ENCODE results near the gene SLC1A6.

SLC1A6 gene

DNA sequence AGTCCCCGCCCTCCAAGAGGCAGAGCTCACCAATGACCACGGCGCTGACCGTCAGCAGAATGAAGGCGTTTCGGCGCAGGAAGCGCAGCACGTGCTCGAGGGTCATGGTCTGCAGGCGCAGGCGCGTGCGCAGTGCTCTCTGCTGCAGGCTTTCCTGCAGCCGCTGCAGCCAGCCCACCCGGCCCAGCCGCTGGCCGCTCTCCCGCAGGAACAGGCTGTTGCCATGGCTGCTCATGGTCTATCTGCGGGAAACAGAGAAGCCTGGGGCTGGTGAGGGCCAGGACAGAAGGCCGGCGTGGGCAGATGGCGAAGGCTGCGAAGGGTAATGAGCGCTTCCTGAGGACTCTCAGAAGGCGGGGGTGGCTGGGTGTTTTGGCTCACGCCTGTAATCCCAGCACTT, 7.0 kb downstream of the SLC1A6 start:
- Histone ChIP-seq H3K4me1 (ENCODE audit: control insufficient read depth in 1 of 2, insufficient read depth in 1 of 2, low read depth in 1 of 2, low read length in 1 of 2) (no peaks in the 10 kb centered on the region), H3K4me3 (ENCODE audit: low read depth in 1 of 2, low read length in 1 of 2) (no peak overlapping the region), H3K27ac (no peak overlapping the region), H3K27me3 (peaks cover 19% of the 10 kb centered on the region), H3K36me3 (no peaks in the 10 kb centered on the region), H3K9me3 (no peaks in the 10 kb centered on the region)
- TF ChIP-seq, protein P1, sequence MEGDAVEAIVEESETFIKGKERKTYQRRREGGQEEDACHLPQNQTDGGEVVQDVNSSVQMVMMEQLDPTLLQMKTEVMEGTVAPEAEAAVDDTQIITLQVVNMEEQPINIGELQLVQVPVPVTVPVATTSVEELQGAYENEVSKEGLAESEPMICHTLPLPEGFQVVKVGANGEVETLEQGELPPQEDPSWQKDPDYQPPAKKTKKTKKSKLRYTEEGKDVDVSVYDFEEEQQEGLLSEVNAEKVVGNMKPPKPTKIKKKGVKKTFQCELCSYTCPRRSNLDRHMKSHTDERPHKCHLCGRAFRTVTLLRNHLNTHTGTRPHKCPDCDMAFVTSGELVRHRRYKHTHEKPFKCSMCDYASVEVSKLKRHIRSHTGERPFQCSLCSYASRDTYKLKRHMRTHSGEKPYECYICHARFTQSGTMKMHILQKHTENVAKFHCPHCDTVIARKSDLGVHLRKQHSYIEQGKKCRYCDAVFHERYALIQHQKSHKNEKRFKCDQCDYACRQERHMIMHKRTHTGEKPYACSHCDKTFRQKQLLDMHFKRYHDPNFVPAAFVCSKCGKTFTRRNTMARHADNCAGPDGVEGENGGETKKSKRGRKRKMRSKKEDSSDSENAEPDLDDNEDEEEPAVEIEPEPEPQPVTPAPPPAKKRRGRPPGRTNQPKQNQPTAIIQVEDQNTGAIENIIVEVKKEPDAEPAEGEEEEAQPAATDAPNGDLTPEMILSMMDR (IDR thresholded peaks at IDR 0.05) = no peak

DNA sequence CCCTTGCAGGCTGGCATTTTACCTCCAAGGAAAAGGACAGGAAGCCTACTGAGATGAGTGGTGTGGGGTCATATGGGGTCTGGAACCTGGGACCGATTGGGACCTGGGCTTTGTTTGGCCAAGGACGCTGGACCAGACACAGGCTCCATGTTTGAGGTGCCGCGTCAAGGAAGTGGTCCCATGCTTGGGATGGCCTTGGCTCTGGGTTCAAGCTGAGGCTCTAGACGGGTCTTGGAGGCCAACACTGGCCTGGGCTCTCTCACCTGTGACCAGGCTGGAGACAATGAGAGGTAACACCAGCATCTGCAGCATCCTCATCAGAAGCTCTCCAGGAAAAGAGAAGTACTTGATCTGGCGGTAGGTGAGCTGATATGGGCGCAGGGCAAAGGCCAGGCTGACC, 8.2 kb downstream of the SLC1A6 start:
- Histone ChIP-seq H3K36me3 (no peaks in the 10 kb centered on the region), H3K4me3 (ENCODE audit: low read depth in 1 of 2, low read length in 1 of 2) (no peak overlapping the region), H3K27me3 (peaks cover 7% of the 10 kb centered on the region), H3K4me1 (ENCODE audit: control insufficient read depth in 1 of 2, insufficient read depth in 1 of 2, low read depth in 1 of 2, low read length in 1 of 2) (no peaks in the 10 kb centered on the region), H3K27ac (no peak overlapping the region), H3K9me3 (no peaks in the 10 kb centered on the region)
- TF ChIP-seq, protein P1 (IDR thresholded peaks at IDR 0.05) = no peak

DNA sequence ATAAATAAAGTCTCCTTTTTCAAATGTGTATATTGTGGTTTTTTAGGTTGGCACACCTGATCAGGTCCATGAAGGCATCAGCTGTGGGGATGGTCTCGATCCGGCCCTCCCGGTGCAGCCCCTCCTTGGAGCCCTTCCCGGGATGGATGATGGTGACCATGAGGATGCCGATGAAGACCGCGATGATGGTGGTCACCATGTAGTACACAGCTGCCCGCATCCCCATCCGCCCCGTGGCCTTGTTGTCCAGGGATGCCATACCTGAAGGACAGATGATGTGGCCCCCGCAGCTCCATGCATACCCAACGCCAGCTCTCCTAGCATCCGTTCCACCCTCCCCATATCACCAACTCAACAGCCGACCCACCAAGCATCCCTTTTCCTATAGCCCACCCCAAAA, 11.4 kb downstream of the SLC1A6 start:
- no peaks in the 10 kb centered on the region for H3K27me3 ChIP-seq
- H3K9me3 ChIP-seq = no peaks in the 10 kb centered on the region
- no peak overlapping the region for H3K27ac ChIP-seq
- no peaks in the 10 kb centered on the region for H3K36me3 ChIP-seq
- no peaks in the 10 kb centered on the region for H3K4me1 ChIP-seq (ENCODE audit: control insufficient read depth in 1 of 2, insufficient read depth in 1 of 2, low read depth in 1 of 2, low read length in 1 of 2)
- TF ChIP-seq, protein P1 (IDR thresholded peaks at IDR 0.05) = no peak
- H3K4me3 ChIP-seq (ENCODE audit: low read depth in 1 of 2, low read length in 1 of 2) = no peak overlapping the region

DNA sequence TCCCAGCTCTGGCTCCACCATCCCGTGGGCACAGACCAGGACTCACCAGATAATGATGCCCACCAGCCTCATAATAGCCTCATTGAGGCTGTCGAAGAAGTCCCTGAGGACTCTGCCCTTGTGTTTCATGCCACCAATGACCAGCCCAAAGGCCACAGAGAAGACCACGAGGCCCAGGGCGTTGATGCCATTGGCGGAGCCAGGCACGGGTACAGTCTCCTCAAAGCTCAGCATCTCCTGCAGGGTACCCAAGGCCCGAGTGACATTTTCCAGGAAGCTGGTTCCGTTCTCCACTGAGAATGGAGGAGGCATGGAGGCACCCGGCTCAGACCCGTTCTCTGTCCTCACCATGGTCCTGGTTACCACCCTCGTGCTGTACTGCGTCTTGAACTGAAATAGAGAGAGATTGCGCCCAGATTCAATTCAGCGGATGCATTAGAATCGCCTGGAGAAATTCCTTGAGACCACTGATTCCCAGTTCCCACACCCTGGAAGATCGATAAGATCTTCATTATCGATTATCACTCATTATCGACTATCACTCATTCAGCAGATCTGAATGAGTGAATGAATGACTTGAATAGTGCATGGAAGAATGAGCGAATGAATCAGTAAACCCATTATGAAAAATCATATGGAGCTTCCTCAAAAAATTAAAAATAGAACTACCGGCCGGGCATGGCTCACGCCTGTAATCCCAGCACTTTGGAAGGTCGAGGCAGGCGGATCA, 17.5 kb downstream of the SLC1A6 start:
- Histone ChIP-seq H3K36me3 (no peaks in the 10 kb centered on the region), H3K9me3 (peaks cover 7% of the 10 kb centered on the region), H3K27me3 (no peaks in the 10 kb centered on the region), H3K27ac (no peak overlapping the region), H3K4me1 (ENCODE audit: control insufficient read depth in 1 of 2, insufficient read depth in 1 of 2, low read depth in 1 of 2, low read length in 1 of 2) (no peaks in the 10 kb centered on the region), H3K4me3 (ENCODE audit: low read depth in 1 of 2, low read length in 1 of 2) (no peak overlapping the region)
- TF ChIP-seq, protein P1 (IDR thresholded peaks at IDR 0.05) = no peak

DNA sequence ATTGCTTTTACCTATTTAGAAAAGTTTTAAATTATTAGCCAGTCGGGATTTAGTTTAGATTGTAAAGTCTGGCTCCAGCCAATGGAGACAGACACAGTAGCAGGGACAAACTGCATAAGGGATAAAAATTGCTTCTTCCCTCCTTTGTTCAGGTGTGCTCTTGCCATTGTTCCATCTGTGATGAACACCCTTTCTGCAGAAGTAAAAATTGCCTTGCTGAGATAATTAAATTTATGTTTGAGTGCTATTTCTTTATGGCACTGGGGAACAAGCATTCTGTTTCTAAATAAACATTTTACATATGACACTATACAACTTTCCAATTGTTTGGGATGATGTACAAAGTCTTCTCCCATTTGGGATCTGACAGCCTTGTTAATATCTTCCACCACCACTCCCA, 20.4 kb downstream of the SLC1A6 start:
- H3K36me3 ChIP-seq = no peaks in the 10 kb centered on the region
- no peak overlapping the region for H3K27ac ChIP-seq
- TF ChIP-seq, protein P1 (IDR thresholded peaks at IDR 0.05) = no peak
- no peaks in the 10 kb centered on the region for H3K27me3 ChIP-seq
- peaks cover 7% of the 10 kb centered on the region for H3K9me3 ChIP-seq
- H3K4me1 ChIP-seq (ENCODE audit: control insufficient read depth in 1 of 2, insufficient read depth in 1 of 2, low read depth in 1 of 2, low read length in 1 of 2) = no peaks in the 10 kb centered on the region
- H3K4me3 ChIP-seq (ENCODE audit: low read depth in 1 of 2, low read length in 1 of 2) = no peak overlapping the region
